ENCODE measurements around the gene CRIP1. TPM values are rescaled to one million over a fixed set of nuclear protein-coding genes. Genes with fewer than 3 reads are reported as not detected.

CRIP1 gene
- total and polyA plus RNA-seq, 2 experiments from 2014 or later: 0.80 to 8.4 TPM

DNA sequence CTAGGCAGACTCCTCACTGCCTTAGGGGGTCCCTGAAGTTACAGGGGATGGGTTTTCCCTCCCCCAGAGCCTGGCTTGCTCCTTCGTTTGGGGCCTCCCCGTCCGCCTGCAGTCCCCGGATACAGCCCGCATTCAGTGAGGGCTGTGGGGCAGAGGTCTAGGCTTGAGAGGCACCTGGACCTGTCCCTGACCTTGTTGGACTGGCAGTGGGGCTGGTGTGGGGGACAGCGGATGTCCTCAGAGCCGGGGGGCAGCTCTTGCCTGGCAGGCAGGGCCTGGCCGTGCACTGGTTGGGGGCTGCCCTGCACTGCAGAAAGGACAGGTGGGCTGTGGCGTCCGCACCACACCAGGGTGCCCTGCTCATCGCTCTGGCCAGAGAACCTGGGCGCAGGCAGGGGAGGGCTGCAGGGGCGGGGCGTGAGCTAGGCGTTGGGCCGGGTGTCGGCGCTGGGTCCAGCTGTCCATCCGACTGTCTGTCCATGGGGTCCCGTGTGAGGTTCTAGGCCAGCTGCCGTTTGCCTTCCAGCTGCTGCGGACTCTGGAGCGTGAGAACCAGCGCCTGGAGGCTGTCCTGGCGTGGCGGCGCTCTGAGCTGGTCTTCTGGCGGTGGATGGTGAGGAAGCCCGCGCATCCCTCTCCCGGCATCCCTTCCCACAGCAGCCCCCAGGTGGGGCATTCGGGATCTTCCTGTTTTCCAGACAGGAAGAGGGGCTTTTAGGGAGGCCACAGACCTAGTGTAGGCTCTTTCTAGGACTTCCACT lies 10.3 kb downstream of the CRIP1 start:
- Histone ChIP-seq H3K79me2 (replicated peaks; ENCODE audit: insufficient read depth) (no peaks in the 10 kb centered on the region), H3F3A (replicated peaks; ENCODE audit: low read depth) (0 out of 2 replicates have a peak, but pooled peaks cover under 1% of the 10 kb centered on the region), H3K36me3 (ENCODE audit: insufficient read depth) (no peaks in the 10 kb centered on the region), H2AFZ (no peak overlapping the region), H3K4me3 (no peak overlapping the region), H3K9me2 (ENCODE audit: insufficient read depth) (no peaks in the 10 kb centered on the region), H3K4me1 (ENCODE audit: insufficient read depth) (no peaks in the 10 kb centered on the region), H3K27me3 (ENCODE audit: insufficient read depth) (no peaks in the 10 kb centered on the region), H4K20me1 (replicated peaks; ENCODE audit: insufficient read depth) (no peaks in the 10 kb centered on the region), H3K27ac (ENCODE audit: low read depth) (no peak overlapping the region), H3K4me2 (no peak overlapping the region)
- ATAC-seq (no peak), DNase-seq (ENCODE audit: low spot score) (no peak)
- Mint-ChIP-seq H3K4me3 (no peak overlapping the region), H3K4me1 (0 out of 3 replicates have a peak, but pooled peaks cover 2% of the 10 kb centered on the region), H3K9me3 (no peaks in the 10 kb centered on the region; the same call in 2 of the 3 replicates), H3K27ac (no peak overlapping the region), H3K27me3 (ENCODE audit: insufficient read depth, low read depth, poor library complexity) (peaks cover 4% of the 10 kb centered on the region), H3K36me3 (ENCODE audit: low read depth) (no peaks in the 10 kb centered on the region)
- TF ChIP-seq POLR2AphosphoS5 (IDR thresholded peaks at IDR 0.05; ENCODE audit: low read depth) (no peak), EZH2phosphoT487 (IDR thresholded peaks at IDR 0.05; ENCODE audit: unreplicated experiment) (no peak)
- TF ChIP-seq, protein P1, sequence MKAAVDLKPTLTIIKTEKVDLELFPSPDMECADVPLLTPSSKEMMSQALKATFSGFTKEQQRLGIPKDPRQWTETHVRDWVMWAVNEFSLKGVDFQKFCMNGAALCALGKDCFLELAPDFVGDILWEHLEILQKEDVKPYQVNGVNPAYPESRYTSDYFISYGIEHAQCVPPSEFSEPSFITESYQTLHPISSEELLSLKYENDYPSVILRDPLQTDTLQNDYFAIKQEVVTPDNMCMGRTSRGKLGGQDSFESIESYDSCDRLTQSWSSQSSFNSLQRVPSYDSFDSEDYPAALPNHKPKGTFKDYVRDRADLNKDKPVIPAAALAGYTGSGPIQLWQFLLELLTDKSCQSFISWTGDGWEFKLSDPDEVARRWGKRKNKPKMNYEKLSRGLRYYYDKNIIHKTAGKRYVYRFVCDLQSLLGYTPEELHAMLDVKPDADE (IDR thresholded peaks at IDR 0.05): no peak
- TF ChIP-seq, protein P2, sequence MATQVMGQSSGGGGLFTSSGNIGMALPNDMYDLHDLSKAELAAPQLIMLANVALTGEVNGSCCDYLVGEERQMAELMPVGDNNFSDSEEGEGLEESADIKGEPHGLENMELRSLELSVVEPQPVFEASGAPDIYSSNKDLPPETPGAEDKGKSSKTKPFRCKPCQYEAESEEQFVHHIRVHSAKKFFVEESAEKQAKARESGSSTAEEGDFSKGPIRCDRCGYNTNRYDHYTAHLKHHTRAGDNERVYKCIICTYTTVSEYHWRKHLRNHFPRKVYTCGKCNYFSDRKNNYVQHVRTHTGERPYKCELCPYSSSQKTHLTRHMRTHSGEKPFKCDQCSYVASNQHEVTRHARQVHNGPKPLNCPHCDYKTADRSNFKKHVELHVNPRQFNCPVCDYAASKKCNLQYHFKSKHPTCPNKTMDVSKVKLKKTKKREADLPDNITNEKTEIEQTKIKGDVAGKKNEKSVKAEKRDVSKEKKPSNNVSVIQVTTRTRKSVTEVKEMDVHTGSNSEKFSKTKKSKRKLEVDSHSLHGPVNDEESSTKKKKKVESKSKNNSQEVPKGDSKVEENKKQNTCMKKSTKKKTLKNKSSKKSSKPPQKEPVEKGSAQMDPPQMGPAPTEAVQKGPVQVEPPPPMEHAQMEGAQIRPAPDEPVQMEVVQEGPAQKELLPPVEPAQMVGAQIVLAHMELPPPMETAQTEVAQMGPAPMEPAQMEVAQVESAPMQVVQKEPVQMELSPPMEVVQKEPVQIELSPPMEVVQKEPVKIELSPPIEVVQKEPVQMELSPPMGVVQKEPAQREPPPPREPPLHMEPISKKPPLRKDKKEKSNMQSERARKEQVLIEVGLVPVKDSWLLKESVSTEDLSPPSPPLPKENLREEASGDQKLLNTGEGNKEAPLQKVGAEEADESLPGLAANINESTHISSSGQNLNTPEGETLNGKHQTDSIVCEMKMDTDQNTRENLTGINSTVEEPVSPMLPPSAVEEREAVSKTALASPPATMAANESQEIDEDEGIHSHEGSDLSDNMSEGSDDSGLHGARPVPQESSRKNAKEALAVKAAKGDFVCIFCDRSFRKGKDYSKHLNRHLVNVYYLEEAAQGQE (IDR thresholded peaks at IDR 0.05; ENCODE audit: unreplicated experiment): no peak

DNA sequence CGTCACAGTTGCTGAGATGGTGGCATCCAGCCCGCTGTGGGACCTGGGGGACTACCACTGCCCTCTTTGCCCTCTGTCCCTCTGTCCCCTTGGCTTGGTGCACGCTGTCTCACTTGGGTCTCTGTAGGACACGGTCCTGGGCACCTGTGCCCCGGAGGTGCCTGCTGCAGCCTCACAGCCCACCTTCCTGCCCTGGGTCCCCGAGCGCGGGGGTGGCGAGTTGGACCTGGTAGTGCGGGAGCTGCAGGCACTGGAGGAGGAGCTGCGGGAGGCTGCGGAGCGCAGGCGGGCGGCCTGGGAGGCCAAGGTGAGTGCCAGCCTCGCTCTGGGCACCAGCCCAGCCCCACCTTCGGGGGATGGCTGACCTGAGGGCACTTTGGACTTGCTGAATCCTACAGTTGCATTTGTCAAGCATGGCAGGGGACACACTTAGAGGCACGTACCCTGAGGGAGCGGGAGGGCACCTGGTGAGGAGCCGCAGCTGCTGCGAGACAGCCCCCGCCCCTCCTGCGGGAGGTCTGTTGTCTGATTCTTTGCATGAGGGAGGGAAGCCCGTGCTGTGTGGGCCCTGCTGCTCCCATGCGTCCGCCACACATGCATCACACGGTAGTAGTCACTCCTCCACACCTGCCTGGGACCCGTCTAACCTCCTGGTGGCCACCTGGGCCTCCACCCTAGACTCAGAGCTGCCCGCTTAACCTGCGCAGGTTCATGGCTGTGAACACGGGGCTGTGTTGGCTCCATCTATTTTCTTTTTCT lies 11.2 kb downstream of the CRIP1 start:
- Mint-ChIP-seq H3K27ac (no peak overlapping the region), H3K4me3 (no peak overlapping the region), H3K27me3 (ENCODE audit: insufficient read depth, low read depth, poor library complexity) (peaks cover 3% of the 10 kb centered on the region), H3K4me1 (0 out of 3 replicates have a peak, but pooled peaks cover 2% of the 10 kb centered on the region), H3K36me3 (ENCODE audit: low read depth) (no peaks in the 10 kb centered on the region), H3K9me3 (no peaks in the 10 kb centered on the region)
- no peaks in the 10 kb centered on the region for H3K4me1 ChIP-seq (ENCODE audit: insufficient read depth)
- H3F3A ChIP-seq (replicated peaks; ENCODE audit: low read depth): no peaks in the 10 kb centered on the region
- H2AFZ ChIP-seq: no peak overlapping the region
- H3K27ac ChIP-seq (ENCODE audit: low read depth): no peak overlapping the region
- H3K79me2 ChIP-seq (replicated peaks; ENCODE audit: insufficient read depth): no peaks in the 10 kb centered on the region
- H3K9me2 ChIP-seq (ENCODE audit: insufficient read depth): no peaks in the 10 kb centered on the region
- no peaks in the 10 kb centered on the region for H4K20me1 ChIP-seq (replicated peaks; ENCODE audit: insufficient read depth)
- ATAC-seq (no peak), DNase-seq (ENCODE audit: low spot score) (no peak)
- no peaks in the 10 kb centered on the region for H3K36me3 ChIP-seq (ENCODE audit: insufficient read depth)
- no peak overlapping the region for H3K4me3 ChIP-seq
- no peaks in the 10 kb centered on the region for H3K27me3 ChIP-seq (ENCODE audit: insufficient read depth)
- no peak overlapping the region for H3K4me2 ChIP-seq
- TF ChIP-seq EZH2phosphoT487 (IDR thresholded peaks at IDR 0.05; ENCODE audit: unreplicated experiment): no peak
- TF ChIP-seq, protein P2 (IDR thresholded peaks at IDR 0.05; ENCODE audit: unreplicated experiment): no peak
- TF ChIP-seq, protein P3, sequence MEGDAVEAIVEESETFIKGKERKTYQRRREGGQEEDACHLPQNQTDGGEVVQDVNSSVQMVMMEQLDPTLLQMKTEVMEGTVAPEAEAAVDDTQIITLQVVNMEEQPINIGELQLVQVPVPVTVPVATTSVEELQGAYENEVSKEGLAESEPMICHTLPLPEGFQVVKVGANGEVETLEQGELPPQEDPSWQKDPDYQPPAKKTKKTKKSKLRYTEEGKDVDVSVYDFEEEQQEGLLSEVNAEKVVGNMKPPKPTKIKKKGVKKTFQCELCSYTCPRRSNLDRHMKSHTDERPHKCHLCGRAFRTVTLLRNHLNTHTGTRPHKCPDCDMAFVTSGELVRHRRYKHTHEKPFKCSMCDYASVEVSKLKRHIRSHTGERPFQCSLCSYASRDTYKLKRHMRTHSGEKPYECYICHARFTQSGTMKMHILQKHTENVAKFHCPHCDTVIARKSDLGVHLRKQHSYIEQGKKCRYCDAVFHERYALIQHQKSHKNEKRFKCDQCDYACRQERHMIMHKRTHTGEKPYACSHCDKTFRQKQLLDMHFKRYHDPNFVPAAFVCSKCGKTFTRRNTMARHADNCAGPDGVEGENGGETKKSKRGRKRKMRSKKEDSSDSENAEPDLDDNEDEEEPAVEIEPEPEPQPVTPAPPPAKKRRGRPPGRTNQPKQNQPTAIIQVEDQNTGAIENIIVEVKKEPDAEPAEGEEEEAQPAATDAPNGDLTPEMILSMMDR (conservative IDR thresholded peaks at IDR 0.05; ENCODE audit: low read depth in 2 of 2): no peak
- no peak for TF ChIP-seq ZNF114 (CRISPR knock-in tag; IDR thresholded peaks at IDR 0.05)
- TF ChIP-seq, protein P1 (IDR thresholded peaks at IDR 0.05): no peak
- no peak for TF ChIP-seq EZH2 (IDR thresholded peaks at IDR 0.05; ENCODE audit: low read depth, unreplicated experiment)
- TF ChIP-seq POLR2AphosphoS5 (IDR thresholded peaks at IDR 0.05; ENCODE audit: low read depth): no peak
- TF ChIP-seq JUNB (IDR thresholded peaks at IDR 0.05; ENCODE audit: unreplicated experiment): no peak
- no peak for TF ChIP-seq STAT1 (IDR thresholded peaks at IDR 0.05; ENCODE audit: unreplicated experiment)
- TF ChIP-seq NANOG (IDR thresholded peaks at IDR 0.05; ENCODE audit: borderline replicate concordance): no peak

Measured in GM23338 (cell line).